ENCODE measurements around the gene SRP54. TPM values are rescaled to one million over a fixed set of nuclear protein-coding genes. Genes with fewer than 3 reads are reported as not detected.

SRP54 gene
- 10 to 100 TPM; 40.5 to 48.9 (median 47.1) TPM for total RNA-seq

DNA sequence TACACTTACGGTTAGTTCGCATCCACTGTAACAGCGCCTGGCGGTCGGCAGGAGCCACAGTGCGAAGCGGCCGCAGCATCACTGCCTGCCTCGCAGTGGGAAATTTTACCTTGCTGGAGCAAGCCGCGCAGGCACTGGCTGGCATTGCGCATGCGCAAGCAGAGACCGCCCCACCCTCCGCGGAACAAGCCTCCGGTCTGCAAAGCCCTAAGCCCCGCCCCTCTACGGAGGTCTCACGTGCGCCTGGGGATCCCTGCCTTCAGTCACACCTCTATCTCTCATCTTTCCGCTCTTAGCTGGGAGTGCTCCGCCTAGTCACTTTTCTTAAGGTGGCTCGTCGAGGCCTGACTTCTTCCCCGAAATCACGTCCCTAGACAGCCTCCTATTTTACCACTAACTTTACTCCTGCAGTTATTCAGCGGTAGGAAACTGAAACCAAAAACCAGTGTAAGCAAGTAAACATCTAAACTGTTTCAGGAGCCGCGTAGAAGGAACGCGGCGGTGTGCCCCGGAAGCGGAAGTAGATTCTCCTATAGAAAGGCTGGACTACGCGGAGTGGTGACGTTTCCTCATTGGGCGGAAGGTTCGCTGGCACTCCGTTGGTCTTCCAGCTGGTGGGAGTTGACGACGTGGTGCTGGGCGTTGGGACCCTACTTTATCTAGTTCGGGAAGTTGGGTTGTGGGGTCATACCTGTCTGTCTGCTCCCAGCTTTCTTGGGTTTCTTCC, at the start of gene SRP54:
Gene SRP54 (plus strand): TSS at position 572 of the 727 bp plus-strand sequence. CDS start 13,718 bp downstream, outside the sequence.
- Histone ChIP-seq H3K36me3 (no peaks in the 10 kb centered on the region), H3K4me1 (peaks cover 2 to 54% (median 14%) of the 10 kb centered on the region in 3 donors), H3K9me3 (no peaks in the 10 kb centered on the region), H3K27ac (peak within 1 kb of the TSS; percentile 90 to 98 (median 94)), H3K4me3 (peak within 1 kb of the TSS; percentile 66 to 88), H3K27me3 (no peaks in the 10 kb centered on the region)
- ATAC-seq, result peak; percentile 97
- WGBS, 2 donors (ENCODE audit: low coverage in 1 of 2), result 0 to 1% methylated on average over 3 to 24 of the region's 45 CpGs
- TF ChIP-seq POLR2A (IDR thresholded peaks at IDR 0.05) (peak; percentile 73 to 86), EP300 (IDR thresholded peaks at IDR 0.05) (no peak), POLR2AphosphoS5 (IDR thresholded peaks at IDR 0.05) (peak; percentile 94)
- TF ChIP-seq, protein P1, sequence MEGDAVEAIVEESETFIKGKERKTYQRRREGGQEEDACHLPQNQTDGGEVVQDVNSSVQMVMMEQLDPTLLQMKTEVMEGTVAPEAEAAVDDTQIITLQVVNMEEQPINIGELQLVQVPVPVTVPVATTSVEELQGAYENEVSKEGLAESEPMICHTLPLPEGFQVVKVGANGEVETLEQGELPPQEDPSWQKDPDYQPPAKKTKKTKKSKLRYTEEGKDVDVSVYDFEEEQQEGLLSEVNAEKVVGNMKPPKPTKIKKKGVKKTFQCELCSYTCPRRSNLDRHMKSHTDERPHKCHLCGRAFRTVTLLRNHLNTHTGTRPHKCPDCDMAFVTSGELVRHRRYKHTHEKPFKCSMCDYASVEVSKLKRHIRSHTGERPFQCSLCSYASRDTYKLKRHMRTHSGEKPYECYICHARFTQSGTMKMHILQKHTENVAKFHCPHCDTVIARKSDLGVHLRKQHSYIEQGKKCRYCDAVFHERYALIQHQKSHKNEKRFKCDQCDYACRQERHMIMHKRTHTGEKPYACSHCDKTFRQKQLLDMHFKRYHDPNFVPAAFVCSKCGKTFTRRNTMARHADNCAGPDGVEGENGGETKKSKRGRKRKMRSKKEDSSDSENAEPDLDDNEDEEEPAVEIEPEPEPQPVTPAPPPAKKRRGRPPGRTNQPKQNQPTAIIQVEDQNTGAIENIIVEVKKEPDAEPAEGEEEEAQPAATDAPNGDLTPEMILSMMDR (IDR thresholded peaks at IDR 0.05), result peak in 3 of 4 experiments; percentile 18 to 51 (median 32)

DNA sequence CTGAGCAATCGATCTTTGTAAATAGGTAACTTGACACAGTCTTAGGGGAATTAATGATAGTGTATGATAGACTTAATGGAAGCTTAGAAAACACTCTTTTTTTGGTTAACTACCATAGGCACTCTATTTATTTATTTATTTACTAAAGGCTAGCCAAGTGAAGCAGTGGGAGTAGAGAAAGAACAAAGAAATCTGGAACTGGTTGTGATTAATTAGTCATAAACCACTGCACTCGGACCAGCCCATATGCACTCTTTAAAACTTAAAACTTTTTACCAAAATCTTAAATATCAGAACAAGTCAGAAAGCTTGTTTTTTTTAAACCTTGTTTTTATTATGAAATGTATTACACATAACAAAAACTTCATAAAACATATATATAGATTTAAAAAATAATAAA, 49.5 kb upstream of the SRP54 start:
- TF ChIP-seq POLR2A (IDR thresholded peaks at IDR 0.05), result no peak
- TF ChIP-seq, protein P1 (IDR thresholded peaks at IDR 0.05), result no peak
- TF ChIP-seq POLR2AphosphoS5 (IDR thresholded peaks at IDR 0.05), result no peak
- no peak for TF ChIP-seq EP300 (IDR thresholded peaks at IDR 0.05)
- WGBS, 2 donors (ENCODE audit: low coverage in 1 of 2), result 76% methylated on average over 2 of the region's 2 CpGs
- no peaks in the 10 kb centered on the region for H3K27me3 ChIP-seq
- H3K27ac ChIP-seq, result no peak overlapping the region
- H3K36me3 ChIP-seq, result no peaks in the 10 kb centered on the region
- ATAC-seq, result no peak
- no peak overlapping the region for H3K4me3 ChIP-seq
- H3K4me1 ChIP-seq, result no peaks in the 10 kb centered on the region
- H3K9me3 ChIP-seq, result no peaks in the 10 kb centered on the region

DNA sequence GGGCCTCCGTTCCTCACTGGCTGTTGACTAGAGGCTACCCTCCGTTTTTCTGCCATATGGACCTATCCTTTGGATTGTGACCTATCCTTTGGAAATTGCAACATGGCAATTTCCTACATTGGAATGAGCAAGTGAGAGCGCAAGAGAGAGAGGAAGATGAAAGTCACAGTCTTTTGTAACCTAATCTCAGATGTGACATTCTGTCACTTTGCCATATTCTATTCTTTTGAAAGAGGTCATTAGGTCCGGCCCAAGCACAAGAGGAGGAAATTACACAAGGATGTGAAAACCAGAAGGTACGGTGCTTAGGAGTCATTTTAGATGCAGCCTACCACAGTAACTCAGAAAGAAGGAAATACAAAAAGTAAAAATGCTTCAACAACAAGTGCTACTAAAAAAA, 47.3 kb upstream of the SRP54 start:
- H3K36me3 ChIP-seq, result no peaks in the 10 kb centered on the region
- 47 to 89% methylated on average over 3 to 5 of the region's 5 CpGs for WGBS, 2 donors (ENCODE audit: low coverage in 1 of 2)
- H3K9me3 ChIP-seq, result no peaks in the 10 kb centered on the region
- ATAC-seq, result no peak
- TF ChIP-seq, protein P1 (IDR thresholded peaks at IDR 0.05), result no peak
- TF ChIP-seq POLR2AphosphoS5 (IDR thresholded peaks at IDR 0.05) (no peak), POLR2A (IDR thresholded peaks at IDR 0.05) (no peak), EP300 (IDR thresholded peaks at IDR 0.05) (no peak)
- H3K4me1 ChIP-seq, result no peaks in the 10 kb centered on the region
- no peak overlapping the region for H3K27ac ChIP-seq
- no peak overlapping the region for H3K4me3 ChIP-seq
- no peaks in the 10 kb centered on the region for H3K27me3 ChIP-seq

DNA sequence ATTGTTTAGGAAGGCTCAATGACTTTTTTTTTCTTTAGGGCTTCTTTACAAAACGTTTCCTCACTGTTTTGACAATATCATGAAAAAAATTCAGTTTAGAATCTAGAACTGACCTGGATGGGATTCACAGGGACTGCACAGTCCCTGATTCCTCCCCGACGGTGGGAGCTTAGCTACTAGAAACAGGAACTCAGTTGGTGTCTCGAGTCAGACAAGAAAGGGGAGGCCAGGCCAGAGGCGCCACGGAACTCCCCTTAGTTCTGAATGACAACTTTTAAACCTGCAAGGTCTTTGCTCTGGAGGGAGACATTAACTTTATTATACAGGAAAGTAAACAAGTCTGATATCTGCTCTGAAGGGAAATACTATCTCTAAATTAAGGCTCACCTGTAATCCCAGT, 45.4 kb upstream of the SRP54 start:
- no peaks in the 10 kb centered on the region for H3K9me3 ChIP-seq
- no peak for ATAC-seq
- H3K27me3 ChIP-seq, result no peaks in the 10 kb centered on the region
- H3K36me3 ChIP-seq, result peaks cover 0 to 4% of the 10 kb centered on the region in 2 donors
- TF ChIP-seq, protein P1 (IDR thresholded peaks at IDR 0.05), result no peak
- TF ChIP-seq POLR2A (IDR thresholded peaks at IDR 0.05), result no peak
- TF ChIP-seq POLR2AphosphoS5 (IDR thresholded peaks at IDR 0.05), result no peak
- TF ChIP-seq EP300 (IDR thresholded peaks at IDR 0.05), result no peak
- no peaks in the 10 kb centered on the region for H3K4me1 ChIP-seq
- H3K27ac ChIP-seq, result no peak overlapping the region
- WGBS, 2 donors (ENCODE audit: low coverage in 1 of 2), result 71 to 88% methylated on average over 6 of the region's 6 CpGs
- no peak overlapping the region for H3K4me3 ChIP-seq

DNA sequence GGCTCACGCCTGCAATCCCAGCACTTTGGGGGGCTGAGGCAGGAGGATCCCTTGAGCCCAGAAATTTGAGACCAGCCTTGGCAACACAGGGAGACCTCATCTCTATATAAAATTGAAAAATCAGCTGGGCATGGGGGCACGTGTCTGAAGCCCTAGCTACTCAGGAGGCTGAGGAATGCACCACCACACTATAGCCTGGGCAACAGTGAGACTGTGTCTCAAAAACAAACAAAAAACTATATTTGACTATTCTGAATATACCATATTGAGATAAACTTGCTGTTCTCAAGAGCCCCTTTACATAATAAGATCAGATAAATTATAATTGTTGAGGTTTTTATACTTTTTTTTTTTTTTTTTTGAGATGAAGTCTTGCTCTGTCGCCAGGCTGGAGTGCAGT, 44.9 kb upstream of the SRP54 start:
- Histone ChIP-seq H3K36me3 (peaks cover 0 to 6% of the 10 kb centered on the region in 2 donors), H3K27ac (no peak overlapping the region), H3K9me3 (no peaks in the 10 kb centered on the region), H3K4me3 (no peak overlapping the region), H3K4me1 (no peaks in the 10 kb centered on the region), H3K27me3 (no peaks in the 10 kb centered on the region)
- WGBS, 2 donors (ENCODE audit: low coverage in 1 of 2), result 81 to 100% methylated on average over 1 to 3 of the region's 3 CpGs
- ATAC-seq, result no peak
- TF ChIP-seq POLR2A (IDR thresholded peaks at IDR 0.05) (no peak), POLR2AphosphoS5 (IDR thresholded peaks at IDR 0.05) (no peak), EP300 (IDR thresholded peaks at IDR 0.05) (no peak)
- TF ChIP-seq, protein P1 (IDR thresholded peaks at IDR 0.05), result no peak

All from gastroesophageal sphincter (tissue), 4 donors.